HG02973 (cell line): Measurements from ENCODE around the gene NXPH4.

ENCODE experiments used
- ATAC-seq: cut with Tn5 transposase; IDR thresholded peaks from one replicate; pipeline ENCODE4 v1.9.1; 2021; ENCODE audit warnings: moderate library complexity; ENCODE audit not compliant: unreplicated experiment

The NXPH4 gene

DNA sequence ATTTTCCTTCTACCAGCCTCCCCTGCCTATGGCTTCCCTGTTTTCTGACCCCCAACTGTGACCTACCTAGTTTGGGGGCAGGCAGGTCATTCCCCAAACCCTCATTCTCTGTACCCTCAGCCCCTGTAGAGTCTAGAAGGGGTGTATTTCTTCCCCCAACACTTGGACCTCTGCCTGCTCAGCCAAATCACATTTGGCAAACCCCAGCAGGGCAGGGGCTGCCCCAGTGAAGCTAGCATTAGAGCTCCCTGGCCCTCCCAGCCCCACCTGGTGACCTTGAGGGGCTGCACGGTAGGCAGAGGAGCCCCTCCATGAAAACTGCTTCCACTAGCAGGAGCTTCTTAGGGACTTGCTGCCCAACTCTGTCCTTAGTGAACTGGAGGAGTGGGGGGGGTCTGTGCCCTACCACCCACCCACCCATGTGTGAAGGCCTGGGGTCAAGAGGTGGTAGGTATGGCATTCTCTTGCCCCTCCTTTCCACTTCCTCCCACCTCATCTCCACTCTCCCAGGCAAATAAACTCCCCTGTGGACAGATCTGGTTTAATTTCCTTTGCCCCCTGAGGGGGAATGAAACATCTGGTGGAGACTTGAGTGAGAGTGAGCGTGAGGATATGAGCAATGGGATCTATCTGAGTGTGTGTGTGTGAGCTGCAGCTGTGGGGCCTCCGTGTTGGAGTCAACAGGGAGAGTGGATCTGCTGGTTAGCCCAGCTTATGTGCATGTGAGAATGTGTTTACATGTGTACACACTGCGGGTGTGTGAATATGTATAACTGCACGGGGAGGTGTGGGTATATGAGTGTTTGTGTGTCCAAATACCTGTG, 1.6 kb downstream of the NXPH4 start:
- no peak for ATAC-seq

GRCh38 chr12:57219205-57219992, 2.8 kb downstream of the NXPH4 start:
- no peak for ATAC-seq

- no peak for ATAC-seq
Observed at GRCh38 chr12:57219993-57220754, 3.6 kb downstream of the NXPH4 start.

DNA sequence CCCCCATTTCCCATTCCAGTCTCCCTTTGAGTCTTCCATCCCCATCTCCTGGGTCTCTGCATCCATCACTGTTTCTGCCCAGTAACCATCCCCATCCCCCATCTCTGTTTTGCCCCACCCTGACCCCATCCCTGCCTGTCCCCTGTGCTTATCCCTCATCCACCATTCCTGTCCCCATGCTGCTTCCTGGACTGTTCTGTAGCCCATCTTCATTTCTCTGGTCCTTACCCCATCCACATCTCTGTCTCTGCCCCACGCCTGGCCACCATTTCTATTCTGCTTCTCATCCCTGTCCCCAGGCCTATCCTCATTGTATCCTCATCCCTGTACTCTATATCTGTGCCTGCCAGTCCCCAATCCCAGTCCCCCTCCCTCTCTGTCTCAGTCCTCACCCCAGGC, 4.2 kb downstream of the NXPH4 start:
- ATAC-seq: no peak

DNA sequence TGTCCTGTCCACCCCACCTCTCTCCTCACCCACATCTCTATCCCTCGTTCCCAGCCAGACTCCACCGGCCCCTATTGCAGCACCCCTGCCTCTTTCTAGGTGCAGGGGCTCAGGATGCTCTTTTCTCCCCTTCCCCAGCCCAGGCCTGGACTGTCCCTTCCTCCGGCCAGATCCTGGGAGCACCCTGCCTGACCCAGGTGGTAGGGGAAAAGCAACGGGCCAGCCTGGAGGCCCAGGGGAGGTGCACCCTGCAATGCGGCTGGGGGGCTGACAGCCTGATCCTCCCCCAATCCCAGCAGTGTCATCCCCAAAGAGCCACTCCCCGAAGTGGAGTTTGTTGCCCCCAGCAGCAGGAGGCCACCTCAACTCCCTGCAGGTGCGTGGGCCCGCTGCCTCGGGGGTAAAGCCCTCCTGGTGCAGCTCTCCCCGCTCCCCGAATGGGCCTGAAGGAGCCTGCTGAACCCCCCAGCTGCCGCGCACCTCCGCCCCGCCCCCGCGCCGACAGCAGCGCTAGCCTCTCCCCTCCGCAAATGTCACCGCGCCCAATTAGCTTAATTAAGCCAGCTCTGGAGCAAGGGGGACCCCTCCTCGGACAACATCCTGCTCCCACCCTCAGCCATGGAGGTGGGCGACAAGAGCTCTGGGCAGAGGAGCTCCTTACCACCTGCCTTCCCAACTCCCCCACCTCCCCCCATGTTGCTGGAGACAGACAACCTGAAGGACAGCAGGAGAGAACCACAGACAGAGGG, 4.7 kb downstream of the NXPH4 start:
- no peak for ATAC-seq

DNA sequence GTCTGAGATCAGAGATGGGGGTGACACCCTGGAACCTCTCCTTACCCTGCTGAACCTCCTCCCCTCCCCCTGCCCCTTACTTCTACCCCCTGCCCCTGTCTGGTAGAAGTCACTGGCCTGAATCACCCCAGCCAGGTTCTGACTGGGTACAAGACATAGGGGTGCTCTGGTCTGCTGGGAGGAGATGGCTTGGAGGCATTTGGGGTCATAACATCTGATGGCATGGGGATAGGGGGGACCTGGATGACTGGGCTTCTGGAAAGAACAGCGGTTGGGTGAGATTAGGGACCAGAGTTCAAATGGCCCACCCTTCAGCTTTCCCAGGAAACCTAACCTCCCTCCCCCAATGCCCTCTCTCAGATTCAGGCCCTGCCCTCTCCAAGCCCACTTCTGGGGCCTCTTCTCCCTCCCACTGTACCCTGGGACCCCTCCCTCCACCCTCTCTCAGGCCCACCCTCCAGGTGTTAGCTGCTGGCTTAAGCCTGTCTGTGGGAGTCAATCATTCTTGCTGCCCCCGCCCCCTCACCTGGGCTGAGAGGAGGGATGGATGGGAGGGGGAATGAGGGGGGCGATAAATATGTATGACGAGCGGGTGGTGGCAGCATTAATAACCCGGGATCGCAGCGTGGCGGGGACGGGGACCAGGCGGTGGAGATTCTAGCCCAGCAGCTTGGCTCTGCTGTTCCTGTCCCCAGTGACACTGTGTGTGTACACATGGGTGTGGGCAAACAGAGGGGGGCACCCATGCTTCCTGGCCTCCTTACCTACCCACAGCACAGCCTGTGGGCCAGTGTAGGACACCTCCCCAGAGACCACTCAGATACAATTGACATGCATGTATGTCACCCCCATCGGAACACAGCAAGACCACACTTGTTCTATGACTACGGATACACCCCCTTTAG, 5.9 kb downstream of the NXPH4 start:
- no peak for ATAC-seq

GRCh38 chr12:57223191-57224165, 6.9 kb downstream of the NXPH4 start:
- ATAC-seq: no peak

DNA sequence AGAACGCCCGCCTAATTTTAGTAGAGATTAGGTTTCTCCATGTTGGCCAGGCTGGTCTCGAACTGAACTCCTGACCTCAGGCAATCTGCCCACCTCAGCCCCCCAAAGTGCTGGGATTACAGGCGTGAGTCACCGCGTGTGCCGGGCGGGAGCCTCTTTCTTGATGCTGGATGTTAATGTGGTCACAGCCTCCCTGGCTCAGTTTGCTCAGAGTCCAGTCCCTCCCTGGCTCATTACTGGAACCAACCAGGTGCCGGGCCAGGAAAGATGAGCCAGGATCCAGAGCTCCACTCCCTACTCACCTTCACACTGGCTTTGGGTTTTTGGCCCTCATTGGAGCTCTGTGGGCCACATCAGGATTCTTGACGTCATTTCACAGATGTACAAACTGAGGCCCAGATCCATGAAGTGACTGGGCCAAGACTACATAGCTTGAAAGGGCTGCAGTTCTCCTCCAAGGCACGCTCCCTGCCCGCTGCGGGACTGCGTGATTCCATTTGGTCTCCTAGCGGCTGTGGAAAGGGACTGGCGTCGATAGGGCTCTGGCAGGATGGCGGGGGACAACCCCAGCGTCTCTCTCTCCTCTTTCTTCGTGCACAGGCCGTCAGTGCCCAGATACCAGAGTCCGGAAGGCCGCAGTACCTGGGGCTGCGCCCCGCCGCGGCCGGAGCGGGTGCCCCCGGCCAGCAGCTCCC, 7.8 kb downstream of the NXPH4 start:
- no peak for ATAC-seq

DNA sequence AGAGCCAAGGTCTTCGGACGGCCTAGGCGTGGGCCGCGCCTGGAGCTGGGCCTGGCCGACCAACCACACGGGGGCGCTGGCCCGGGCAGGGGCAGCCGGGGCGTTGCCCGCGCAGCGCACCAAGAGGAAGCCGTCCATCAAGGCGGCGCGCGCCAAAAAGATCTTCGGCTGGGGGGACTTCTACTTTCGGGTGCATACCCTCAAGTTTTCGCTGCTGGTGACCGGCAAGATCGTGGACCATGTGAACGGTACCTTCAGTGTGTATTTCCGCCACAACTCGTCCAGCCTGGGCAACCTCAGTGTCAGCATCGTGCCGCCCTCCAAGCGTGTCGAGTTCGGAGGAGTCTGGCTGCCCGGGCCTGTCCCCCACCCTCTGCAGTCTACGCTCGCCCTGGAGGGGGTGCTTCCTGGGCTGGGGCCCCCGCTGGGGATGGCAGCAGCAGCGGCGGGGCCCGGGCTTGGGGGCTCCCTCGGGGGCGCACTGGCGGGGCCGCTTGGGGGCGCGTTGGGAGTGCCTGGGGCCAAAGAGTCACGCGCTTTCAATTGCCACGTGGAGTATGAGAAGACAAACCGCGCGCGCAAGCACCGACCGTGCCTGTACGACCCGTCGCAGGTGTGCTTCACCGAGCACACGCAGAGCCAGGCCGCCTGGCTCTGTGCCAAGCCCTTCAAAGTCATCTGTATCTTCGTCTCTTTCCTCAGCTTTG, 8.5 kb downstream of the NXPH4 start:
- ATAC-seq: no peak

DNA sequence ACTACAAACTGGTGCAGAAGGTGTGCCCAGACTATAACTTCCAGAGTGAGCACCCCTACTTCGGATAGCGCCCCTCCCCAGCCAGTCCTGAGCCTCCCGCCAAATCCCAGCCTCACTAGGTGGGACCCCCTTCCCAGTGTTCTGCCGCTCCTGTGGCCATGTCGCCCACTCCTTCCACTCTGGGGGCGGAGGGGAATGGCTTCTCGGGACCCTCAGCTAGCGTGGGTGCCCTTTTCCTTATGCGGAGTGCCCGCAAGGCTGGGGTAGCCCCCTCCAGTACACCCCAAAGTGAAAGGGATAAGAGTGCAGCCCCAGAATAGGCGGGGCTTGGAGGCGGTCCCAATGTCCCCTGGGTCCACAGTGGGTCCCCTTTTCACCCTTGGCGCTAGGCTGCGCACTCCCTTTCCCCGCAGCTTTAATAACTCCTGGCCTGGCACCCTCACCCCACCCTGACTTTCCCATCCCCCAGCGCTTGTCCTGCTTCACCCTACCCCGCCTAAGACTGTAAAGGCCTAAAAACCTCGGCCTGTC, 9.2 kb downstream of the NXPH4 start:
- no peak for ATAC-seq

- ATAC-seq: no peak
Observed at GRCh38 chr12:57226588-57227314, 10.2 kb downstream of the NXPH4 start.

DNA sequence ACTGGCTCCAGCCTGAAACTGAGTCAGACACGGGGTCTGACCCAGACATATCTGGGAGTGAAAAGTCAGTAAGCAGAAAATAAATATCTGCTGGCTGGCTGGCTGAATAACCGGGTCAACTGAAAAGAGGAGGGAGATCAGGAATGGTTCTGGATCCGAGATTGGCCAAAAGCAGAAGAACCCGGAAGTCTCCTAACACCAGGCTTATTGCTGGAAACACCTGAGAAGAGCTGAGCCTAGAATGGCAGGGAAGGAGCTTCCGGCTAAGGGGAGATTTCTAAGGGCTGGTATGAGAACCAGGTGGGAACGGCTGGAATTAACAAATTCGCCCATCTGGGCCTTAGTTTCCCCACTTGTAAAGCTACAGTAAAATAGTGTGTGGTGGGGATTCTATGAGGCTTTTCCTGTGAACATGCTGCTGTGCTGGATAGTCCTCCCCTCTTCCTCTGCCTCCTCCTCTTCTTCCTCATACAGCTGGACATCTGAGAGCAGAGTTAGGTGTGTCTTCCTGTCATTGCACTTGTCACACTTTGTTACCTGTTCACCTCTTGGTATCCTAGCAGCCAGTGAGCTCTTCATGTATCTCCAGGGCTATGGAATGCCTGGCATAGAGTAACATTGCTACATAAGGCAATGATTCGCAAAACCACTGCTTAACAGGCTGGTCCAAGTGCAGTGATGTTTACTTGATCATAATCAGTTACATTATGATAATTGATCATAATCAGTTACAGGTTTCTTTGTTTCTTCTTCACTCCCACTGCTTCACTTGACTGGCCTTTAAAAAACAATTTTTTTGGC, 10.9 kb downstream of the NXPH4 start:
- no peak for ATAC-seq

- ATAC-seq: no peak
Observed at GRCh38 chr12:57229046-57229633, 12.5 kb downstream of the NXPH4 start.

DNA sequence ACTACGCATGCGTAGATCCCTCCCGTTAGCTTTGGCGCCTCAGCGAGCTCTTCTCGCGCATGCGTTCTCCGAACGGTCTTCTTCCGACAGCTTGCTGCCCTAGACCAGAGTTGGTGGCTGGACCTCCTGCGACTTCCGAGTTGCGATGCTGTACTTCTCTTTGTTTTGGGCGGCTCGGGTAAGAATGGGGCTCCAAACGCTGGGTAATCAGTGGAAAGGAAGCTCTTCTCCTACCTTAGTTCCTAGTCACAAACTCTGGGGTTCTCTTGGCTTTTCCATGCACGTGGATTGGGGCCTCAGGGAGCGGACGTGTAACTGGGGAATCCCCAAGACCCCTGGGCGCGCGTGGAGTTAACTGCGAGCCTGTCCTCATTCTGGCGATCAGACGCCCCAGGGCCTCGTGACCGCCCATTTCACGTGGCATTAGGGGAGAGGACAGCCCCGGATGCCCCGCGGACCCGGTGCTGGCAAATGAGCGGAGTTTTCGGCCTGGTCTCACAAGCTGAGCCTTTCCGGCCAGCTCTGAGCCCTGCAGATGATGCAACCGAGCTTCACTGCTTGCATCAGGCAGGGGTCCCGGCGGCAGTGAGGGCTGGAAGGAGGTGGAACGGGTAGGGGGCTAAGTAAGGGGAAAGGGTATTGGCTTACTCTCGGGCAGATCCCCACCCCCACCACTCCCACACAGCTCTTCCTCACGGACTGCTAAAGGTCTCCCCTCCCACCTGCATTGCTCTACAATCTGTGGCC, 13.2 kb downstream of the NXPH4 start, which contains the start of gene SHMT2:
SHMT2 (plus strand) TSS at position 78 of the 747 bp plus-strand sequence; CDS start at position 146, 68 bp downstream.
- ATAC-seq: peak; percentile 56
